Measurements from ENCODE around the gene EVI5L. TPM values are rescaled to one million over a fixed set of nuclear protein-coding genes. Genes with fewer than 3 reads are reported as not detected.

The EVI5L gene
- total RNA-seq, result 10 to 100 TPM; 17.5 to 24.6 (median 20.4) TPM

GRCh38 chr19:7829561-7830271 is at the start of gene EVI5L:
Gene EVI5L (plus strand): TSS chr19:7830218. CDS start chr19:7846543, 16,325 bp downstream.
- intact Hi-C loops (cut with DNase I; ENCODE audit: low total_unique reads) (loop anchor here (1.0 kb wide), 3 partner anchors 40 to 91 kb away; partner anchors contain the start of genes MAP2K7 and SNAPC2), in situ Hi-C loops (cut with MboI; ENCODE audit: low sequenced_read_pairs in 4 of 4) (no loop called here)
- H3K4me3 ChIP-seq, result peak within 1 kb of the TSS; percentile 70 to 83 (median 74)
- peak within 1 kb of the TSS; percentile 51 to 73 (median 61) for H3K27ac ChIP-seq
- ATAC-seq (peak; percentile 96 to 98), DNase-seq (peak; percentile 98 to 99)
- H3K4me1 ChIP-seq, result peaks cover 14 to 16% of the 10 kb centered on the region in 2 donors
- TF ChIP-seq POLR2A (IDR thresholded peaks at IDR 0.05), result no peak
- TF ChIP-seq CTCF (IDR thresholded peaks at IDR 0.05 in 4 of 5, conservative IDR thresholded peaks at IDR 0.05 in 1 of 5), result no peak
- H3K27me3 ChIP-seq, result peaks cover 0 to 9% (median 4%) of the 10 kb centered on the region in 3 donors
- no peaks in the 10 kb centered on the region for H3K9me3 ChIP-seq
- no peaks in the 10 kb centered on the region for H3K36me3 ChIP-seq

- no peak overlapping the region for H3K27ac ChIP-seq
- H3K4me1 ChIP-seq, result no peaks in the 10 kb centered on the region
- DNase-seq (no peak), ATAC-seq (no peak)
- H3K9me3 ChIP-seq, result no peaks in the 10 kb centered on the region
- no peaks in the 10 kb centered on the region for H3K36me3 ChIP-seq
- in situ Hi-C loops (cut with MboI; ENCODE audit: low sequenced_read_pairs in 4 of 4) (no loop called here), intact Hi-C loops (cut with DNase I; ENCODE audit: low total_unique reads) (no loop called here)
- H3K4me3 ChIP-seq, result no peak overlapping the region
- no peak for TF ChIP-seq CTCF (IDR thresholded peaks at IDR 0.05 in 4 of 5, conservative IDR thresholded peaks at IDR 0.05 in 1 of 5)
- no peak for TF ChIP-seq POLR2A (IDR thresholded peaks at IDR 0.05)
- peaks cover 0 to 6% (median 6%) of the 10 kb centered on the region in 3 donors for H3K27me3 ChIP-seq
Measured at GRCh38 chr19:7781157-7781556, 48.9 kb upstream of the EVI5L start.

GRCh38 chr19:7783991-7784423 is 46.0 kb upstream of the EVI5L start:
- TF ChIP-seq POLR2A (IDR thresholded peaks at IDR 0.05) (no peak), CTCF (IDR thresholded peaks at IDR 0.05 in 4 of 5, conservative IDR thresholded peaks at IDR 0.05 in 1 of 5) (no peak)
- intact Hi-C loops (cut with DNase I; ENCODE audit: low total_unique reads) (no loop called here), in situ Hi-C loops (cut with MboI; ENCODE audit: low sequenced_read_pairs in 4 of 4) (no loop called here)
- H3K36me3 ChIP-seq, result no peaks in the 10 kb centered on the region
- ATAC-seq (no peak), DNase-seq (no peak)
- H3K27me3 ChIP-seq, result peaks cover 17 to 28% (median 23%) of the 10 kb centered on the region in 3 donors
- H3K4me1 ChIP-seq, result no peaks in the 10 kb centered on the region
- no peak overlapping the region for H3K27ac ChIP-seq
- no peak overlapping the region for H3K4me3 ChIP-seq
- no peaks in the 10 kb centered on the region for H3K9me3 ChIP-seq

- Histone ChIP-seq H3K4me3 (no peak overlapping the region), H3K4me1 (no peaks in the 10 kb centered on the region), H3K27me3 (peaks cover 25 to 36% (median 31%) of the 10 kb centered on the region in 3 donors), H3K27ac (no peak overlapping the region), H3K36me3 (no peaks in the 10 kb centered on the region), H3K9me3 (no peaks in the 10 kb centered on the region)
- intact Hi-C loops (cut with DNase I; ENCODE audit: low total_unique reads) (no loop called here), in situ Hi-C loops (cut with MboI; ENCODE audit: low sequenced_read_pairs in 4 of 4) (no loop called here)
- TF ChIP-seq POLR2A (IDR thresholded peaks at IDR 0.05), result no peak
- no peak for TF ChIP-seq CTCF (IDR thresholded peaks at IDR 0.05 in 4 of 5, conservative IDR thresholded peaks at IDR 0.05 in 1 of 5)
- ATAC-seq (no peak), DNase-seq (no peak)
Measured at GRCh38 chr19:7784856-7785255, 45.2 kb upstream of the EVI5L start.
